NCI-H510A (cell line): ENCODE data around the gene FBRSL1.

Experiments used
- DNase-seq: peaks from one replicate; lab custom pipeline; 2025; lab: John Stamatoyannopoulos, UW

FBRSL1 gene

GRCh38 chr12:132511516-132512196 lies 21.7 kb downstream of the FBRSL1 start:
- DNase-seq, result no peak

- DNase-seq, result no peak
These were observed 22.5 kb downstream of the FBRSL1 start for GRCh38 chr12:132512197-132513069.

- DNase-seq, result no peak
These were observed 23.1 kb downstream of the FBRSL1 start for GRCh38 chr12:132513070-132513398.

GRCh38 chr12:132513458-132514135 lies 23.6 kb downstream of the FBRSL1 start:
- DNase-seq, result no peak

GRCh38 chr12:132514216-132514820 lies 24.4 kb downstream of the FBRSL1 start:
- no peak for DNase-seq

- no peak for DNase-seq
These were observed 24.9 kb downstream of the FBRSL1 start for GRCh38 chr12:132514838-132515237.

GRCh38 chr12:132516095-132517012 lies 26.4 kb downstream of the FBRSL1 start:
- DNase-seq, result no peak

GRCh38 chr12:132517013-132517739 lies 27.2 kb downstream of the FBRSL1 start:
- no peak for DNase-seq

GRCh38 chr12:132517740-132518100 lies 27.8 kb downstream of the FBRSL1 start:
- DNase-seq, result no peak

- DNase-seq, result no peak
These were observed 28.5 kb downstream of the FBRSL1 start for GRCh38 chr12:132518354-132518992.

GRCh38 chr12:132520421-132521199 lies 30.7 kb downstream of the FBRSL1 start:
- no peak for DNase-seq

GRCh38 chr12:132521200-132521580 lies 31.2 kb downstream of the FBRSL1 start:
- no peak for DNase-seq

- DNase-seq, result no peak
These were observed 31.9 kb downstream of the FBRSL1 start for GRCh38 chr12:132521712-132522292.

- DNase-seq, result no peak
These were observed 32.8 kb downstream of the FBRSL1 start for GRCh38 chr12:132522592-132523380.

- DNase-seq, result no peak
These were observed 33.8 kb downstream of the FBRSL1 start for GRCh38 chr12:132523576-132524331.

GRCh38 chr12:132524405-132524804 lies 34.5 kb downstream of the FBRSL1 start:
- DNase-seq, result no peak

GRCh38 chr12:132525011-132525832 lies 35.3 kb downstream of the FBRSL1 start:
- DNase-seq, result no peak
